IPS-15b (cell line): Measurements from ENCODE around the gene NCK2.

ENCODE experiments used
- H3K27me3 ChIP-seq: one replicate; pipeline ENCODE4 v1.6.1; 2013; ENCODE audit warnings: low read length; ENCODE audit not compliant: control insufficient read depth, insufficient read depth
- H3K36me3 ChIP-seq: one replicate; pipeline ENCODE4 v1.6.1; 2013; ENCODE audit warnings: low read length; ENCODE audit not compliant: control insufficient read depth, insufficient read depth
- H3K4me1 ChIP-seq: one replicate; pipeline ENCODE4 v1.6.1; 2013; ENCODE audit warnings: mild to moderate bottlenecking, low read length; ENCODE audit not compliant: control insufficient read depth, insufficient read depth
- H3K4me3 ChIP-seq: one replicate; pipeline ENCODE4 v1.5.1; 2013; ENCODE audit warnings: low read depth, low read length
- H3K9ac ChIP-seq: one replicate; pipeline ENCODE4 v1.6.1; 2013; ENCODE audit warnings: low read depth, mild to moderate bottlenecking, low read length
- H3K9me3 ChIP-seq: one replicate; pipeline ENCODE4 v1.6.1; 2013; ENCODE audit warnings: mild to moderate bottlenecking, low read length; ENCODE audit not compliant: control insufficient read depth, insufficient read depth

Gene NCK2

DNA sequence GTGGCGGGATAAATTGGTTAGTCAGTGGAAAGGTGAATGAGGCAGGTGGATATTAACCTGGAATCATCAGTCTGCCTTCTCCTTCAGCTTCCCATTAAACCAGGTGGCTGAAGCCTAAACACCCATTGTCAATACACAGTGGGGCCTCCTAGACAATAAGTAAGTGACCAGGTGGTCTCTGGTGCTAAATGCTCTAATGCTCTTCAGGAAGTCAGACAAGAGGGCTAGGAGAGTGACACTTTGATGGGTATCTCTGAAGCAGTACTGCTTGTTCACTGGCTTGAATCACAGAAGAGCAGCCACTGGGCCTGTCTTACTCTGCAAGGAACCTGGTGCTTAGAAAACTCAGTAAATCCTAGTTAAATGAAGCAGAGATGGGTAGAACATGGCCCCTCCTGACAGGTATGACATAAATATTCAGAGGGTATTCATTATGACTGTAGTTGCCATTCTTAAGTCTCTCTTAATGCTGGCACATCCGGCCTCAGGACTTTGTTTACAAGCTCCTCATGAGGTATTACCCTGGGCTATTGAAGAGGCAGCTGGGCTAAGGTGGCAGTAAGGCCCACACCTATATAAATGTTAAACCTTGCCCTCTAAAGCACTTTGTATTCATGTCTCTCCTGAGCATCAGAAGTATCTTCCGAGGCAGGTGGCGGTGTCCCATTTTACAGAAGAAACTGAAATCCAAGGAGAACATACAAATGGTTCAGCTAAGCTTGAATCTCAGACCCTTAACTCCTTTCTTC is 104.9 kb downstream of the NCK2 start:
- Histone ChIP-seq H3K9ac (no peak overlapping the region), H3K27me3 (no peaks in the 10 kb centered on the region), H3K4me1 (no peaks in the 10 kb centered on the region), H3K36me3 (no peaks in the 10 kb centered on the region), H3K9me3 (no peaks in the 10 kb centered on the region), H3K4me3 (no peak overlapping the region)

GRCh38 chr2:105852066-105852465 is 107.4 kb downstream of the NCK2 start:
- Histone ChIP-seq H3K27me3 (no peaks in the 10 kb centered on the region), H3K4me1 (no peaks in the 10 kb centered on the region), H3K9ac (no peak overlapping the region), H3K36me3 (peaks cover 2% of the 10 kb centered on the region), H3K9me3 (no peaks in the 10 kb centered on the region), H3K4me3 (no peak overlapping the region)

GRCh38 chr2:105853354-105854088 is 108.8 kb downstream of the NCK2 start:
- peaks cover 2% of the 10 kb centered on the region for H3K36me3 ChIP-seq
- H3K4me3 ChIP-seq: no peak overlapping the region
- H3K9me3 ChIP-seq: no peaks in the 10 kb centered on the region
- H3K9ac ChIP-seq: no peak overlapping the region
- H3K27me3 ChIP-seq: no peaks in the 10 kb centered on the region
- no peaks in the 10 kb centered on the region for H3K4me1 ChIP-seq

- H3K4me3 ChIP-seq: no peak overlapping the region
- H3K36me3 ChIP-seq: peaks cover 2% of the 10 kb centered on the region
- H3K4me1 ChIP-seq: no peaks in the 10 kb centered on the region
- H3K9ac ChIP-seq: no peak overlapping the region
- H3K9me3 ChIP-seq: no peaks in the 10 kb centered on the region
- no peaks in the 10 kb centered on the region for H3K27me3 ChIP-seq
Measured at GRCh38 chr2:105854972-105855371, 110.3 kb downstream of the NCK2 start.

DNA sequence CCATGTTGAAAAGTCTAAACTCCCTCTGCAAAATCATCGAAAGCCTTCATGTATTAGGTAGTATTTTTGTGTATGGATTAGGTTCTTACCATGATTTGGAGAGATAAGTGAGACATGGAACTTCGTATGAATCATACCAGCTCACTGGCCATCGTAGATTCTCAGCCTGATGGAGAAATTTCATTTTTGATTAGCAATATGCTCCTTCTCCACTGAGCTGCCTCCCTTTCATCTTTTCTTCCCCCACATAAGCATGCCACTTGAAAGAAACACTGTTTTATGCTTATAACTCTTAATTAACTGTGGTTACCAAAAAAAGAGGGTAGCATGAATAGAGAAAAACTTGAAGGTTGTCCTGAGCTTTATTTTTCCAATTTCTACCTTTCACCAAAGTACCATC is 111.9 kb downstream of the NCK2 start:
- peaks cover 4% of the 10 kb centered on the region for H3K36me3 ChIP-seq
- H3K9ac ChIP-seq: no peak overlapping the region
- H3K9me3 ChIP-seq: no peaks in the 10 kb centered on the region
- no peak overlapping the region for H3K4me3 ChIP-seq
- no peaks in the 10 kb centered on the region for H3K4me1 ChIP-seq
- H3K27me3 ChIP-seq: no peaks in the 10 kb centered on the region

- Histone ChIP-seq H3K9me3 (no peaks in the 10 kb centered on the region), H3K27me3 (no peaks in the 10 kb centered on the region), H3K4me3 (no peak overlapping the region), H3K9ac (peak overlapping the region; percentile 13), H3K4me1 (no peaks in the 10 kb centered on the region), H3K36me3 (peaks cover 4% of the 10 kb centered on the region)
Measured at GRCh38 chr2:105857076-105857740, 112.5 kb downstream of the NCK2 start.

GRCh38 chr2:105858868-105859693 is 114.4 kb downstream of the NCK2 start:
- H3K4me1 ChIP-seq: no peaks in the 10 kb centered on the region
- no peak overlapping the region for H3K4me3 ChIP-seq
- H3K27me3 ChIP-seq: no peaks in the 10 kb centered on the region
- no peak overlapping the region for H3K9ac ChIP-seq
- no peaks in the 10 kb centered on the region for H3K9me3 ChIP-seq
- peaks cover 4% of the 10 kb centered on the region for H3K36me3 ChIP-seq

DNA sequence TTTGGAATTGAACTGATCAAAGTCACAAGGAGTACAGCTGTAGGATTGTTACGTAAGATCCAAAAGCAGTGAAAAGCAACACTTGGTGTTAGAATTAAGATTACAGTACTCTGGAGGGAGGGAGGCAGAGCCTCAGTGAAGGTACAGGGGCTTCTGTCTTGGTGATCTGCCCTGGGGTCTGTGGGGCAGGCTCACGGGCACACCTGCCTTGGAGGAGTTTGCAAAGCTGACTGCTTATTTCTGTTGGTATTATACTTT is 114.9 kb downstream of the NCK2 start:
- H3K27me3 ChIP-seq: no peaks in the 10 kb centered on the region
- no peak overlapping the region for H3K9ac ChIP-seq
- peaks cover 4% of the 10 kb centered on the region for H3K36me3 ChIP-seq
- no peaks in the 10 kb centered on the region for H3K4me1 ChIP-seq
- no peaks in the 10 kb centered on the region for H3K9me3 ChIP-seq
- H3K4me3 ChIP-seq: no peak overlapping the region

- peaks cover 2% of the 10 kb centered on the region for H3K36me3 ChIP-seq
Measured at GRCh38 chr2:105860567-105860966, 115.9 kb downstream of the NCK2 start.

DNA sequence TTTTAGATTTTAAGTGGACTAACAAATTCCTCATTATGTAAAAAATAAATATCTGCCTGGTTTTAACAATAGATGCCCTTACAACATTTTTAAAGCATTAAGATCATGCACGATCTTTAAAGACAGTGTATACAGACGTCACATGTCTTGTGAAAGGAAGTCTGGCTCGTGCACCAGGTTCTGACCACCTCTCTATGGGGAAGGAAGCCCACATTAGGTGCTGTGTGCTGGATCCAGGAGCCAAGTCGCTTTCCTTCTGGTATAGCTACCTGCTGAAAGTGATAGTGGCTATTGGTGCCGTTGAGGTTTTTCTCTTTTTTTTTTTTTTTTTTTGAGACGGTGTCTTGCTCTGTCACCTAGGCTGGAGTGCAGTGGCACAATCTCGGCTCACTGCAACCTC is 116.5 kb downstream of the NCK2 start:
- H3K9me3 ChIP-seq: no peaks in the 10 kb centered on the region
- peaks cover 2% of the 10 kb centered on the region for H3K36me3 ChIP-seq
- H3K27me3 ChIP-seq: no peaks in the 10 kb centered on the region
- H3K4me1 ChIP-seq: peaks cover 4% of the 10 kb centered on the region
- H3K4me3 ChIP-seq: no peak overlapping the region
- no peak overlapping the region for H3K9ac ChIP-seq

More at GRCh38 chr2:105860567-105860966, 115.9 kb downstream of the NCK2 start:
- H3K4me1 ChIP-seq: peaks cover 4% of the 10 kb centered on the region
- H3K27me3 ChIP-seq: no peaks in the 10 kb centered on the region
- no peaks in the 10 kb centered on the region for H3K9me3 ChIP-seq
- no peak overlapping the region for H3K4me3 ChIP-seq
- no peak overlapping the region for H3K9ac ChIP-seq

DNA sequence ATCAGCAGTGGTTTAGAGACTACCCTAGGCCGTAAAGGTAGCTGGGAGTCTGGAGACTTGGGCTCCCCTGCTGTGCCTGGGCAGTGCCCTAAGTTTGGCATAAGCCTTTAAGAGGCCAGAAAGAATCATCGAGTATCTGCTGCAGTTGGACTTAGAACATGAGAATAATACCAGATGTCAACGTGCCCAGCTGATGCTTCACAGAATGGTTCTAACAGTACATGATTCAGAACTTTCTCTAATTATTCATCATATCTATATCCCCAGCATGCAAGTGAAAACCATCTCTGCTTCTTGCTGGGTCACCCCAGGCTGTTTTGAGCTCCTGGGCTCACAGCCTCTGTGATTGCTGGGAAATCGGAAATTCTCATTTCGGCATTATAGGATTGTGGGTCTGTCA is 118.1 kb downstream of the NCK2 start:
- peaks cover 2% of the 10 kb centered on the region for H3K36me3 ChIP-seq
- H3K9ac ChIP-seq: no peak overlapping the region
- no peak overlapping the region for H3K4me3 ChIP-seq
- peaks cover 4% of the 10 kb centered on the region for H3K4me1 ChIP-seq
- no peaks in the 10 kb centered on the region for H3K9me3 ChIP-seq
- no peaks in the 10 kb centered on the region for H3K27me3 ChIP-seq
